A549 (cell line): Measurements from ENCODE around the gene PTPN4.

Source experiments
- CTCF ChIP-seq: fragments of >200 bp; sonication (Bioruptor Twin); formaldehyde crosslinking; IDR thresholded peaks from 3 replicates; pipeline ENCODE4 v1.5.1; 2016
- EP300 ChIP-seq, 2 experiments: fragments of >200 bp; sonication (Bioruptor Twin); formaldehyde crosslinking; IDR thresholded peaks; 2 replicates in 1 of 2; 3 replicates in 1 of 2; pipeline ENCODE4 v1.6.1; 2016 to 2017
- KDM5A ChIP-seq: fragments of 200-600 bp; sonication (generic); IDR thresholded peaks from 2 replicates; pipeline ENCODE4 v1.6.1; 2016; ENCODE audit warnings: antibody characterized with exemption, mild to moderate bottlenecking
- RCOR1 ChIP-seq: fragments of 150-350 bp; IDR thresholded peaks from 2 replicates; pipeline ENCODE4 v1.6.1; 2014; ENCODE audit warnings: antibody characterized with exemption, low read length, low read depth
- RNF2 ChIP-seq: fragments of 200-600 bp; sonication (generic); IDR thresholded peaks from 2 replicates; pipeline ENCODE4 v1.6.1; 2016; ENCODE audit warnings: low read depth, mild to moderate bottlenecking, antibody characterized with exemption, moderate library complexity, borderline replicate concordance
- TP53 ChIP-seq: fragments of 250-450 bp; sonication (Bioruptor Pico); IDR thresholded peaks from 2 replicates; pipeline ENCODE4 v1.5.0; 2021; ENCODE audit warnings: mild to moderate bottlenecking, moderate library complexity
- ZFP36 ChIP-seq: fragments of 450-650 bp; IDR thresholded peaks from 2 replicates; pipeline ENCODE4 v1.6.1; 2014; ENCODE audit warnings: borderline replicate concordance; ENCODE audit not compliant: partially characterized antibody

GRCh38 chr2:119932809-119933208 lies 173.1 kb downstream of the PTPN4 start:
- TF ChIP-seq EP300 (IDR thresholded peaks at IDR 0.05) (no peak), TP53 (no peak), CTCF (no peak), RNF2 (no peak), ZFP36 (no peak), KDM5A (no peak), RCOR1 (no peak)
